ENCODE measurements around the gene CWC25. TPM values are rescaled to one million over a fixed set of nuclear protein-coding genes. Genes with fewer than 3 reads are reported as not detected.
A peak's percentile ranks its signal among the peaks of the same experiment; 100 is the strongest.

CWC25 gene
- total and polyA plus RNA-seq, 2 of the 13 experiments (the other 11 are each of a cell fraction or from before 2014, with no cell fraction given), result 15.6 to 22.7 TPM

DNA sequence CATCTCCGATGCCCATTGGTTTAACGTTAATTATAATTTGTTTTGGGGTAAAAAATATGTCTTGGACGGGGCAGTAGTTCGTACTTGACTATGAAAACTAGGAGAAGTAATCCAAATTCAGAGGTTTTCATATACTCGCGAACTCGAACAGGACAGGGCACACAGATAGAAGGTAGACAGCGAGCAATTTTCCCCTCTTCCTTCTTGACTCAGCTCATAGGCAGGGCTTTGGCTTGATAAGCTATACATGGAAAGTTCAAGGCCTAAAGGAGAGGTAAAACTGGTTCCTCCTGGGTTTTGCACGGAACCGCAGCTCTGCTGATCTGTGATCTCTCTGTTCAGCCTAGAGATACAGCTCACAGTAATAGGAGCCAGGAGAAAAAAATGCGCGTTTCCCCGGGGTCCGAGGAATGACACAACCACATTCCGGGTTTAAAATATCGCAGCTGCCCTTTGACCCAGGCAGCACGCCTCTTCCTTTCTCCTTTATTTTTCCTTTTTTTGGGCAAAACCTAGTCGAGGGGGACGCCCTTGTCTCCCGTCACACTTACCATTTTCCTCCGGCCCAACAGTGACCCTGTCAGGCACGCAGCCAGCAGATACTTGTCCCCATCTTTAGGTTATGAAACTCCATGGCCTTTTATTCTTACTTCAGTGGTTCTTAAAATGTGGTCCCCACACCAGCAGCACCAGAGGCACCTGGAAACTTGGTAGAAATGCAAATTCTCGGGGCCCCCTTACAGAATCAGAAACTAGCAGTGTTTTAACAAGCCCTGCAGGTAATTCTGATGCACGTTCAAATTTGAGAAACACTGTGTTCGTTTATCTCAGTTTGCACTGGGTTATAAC, 43.1 kb upstream of the CWC25 start (continued):
- TF ChIP-seq, protein P1, sequence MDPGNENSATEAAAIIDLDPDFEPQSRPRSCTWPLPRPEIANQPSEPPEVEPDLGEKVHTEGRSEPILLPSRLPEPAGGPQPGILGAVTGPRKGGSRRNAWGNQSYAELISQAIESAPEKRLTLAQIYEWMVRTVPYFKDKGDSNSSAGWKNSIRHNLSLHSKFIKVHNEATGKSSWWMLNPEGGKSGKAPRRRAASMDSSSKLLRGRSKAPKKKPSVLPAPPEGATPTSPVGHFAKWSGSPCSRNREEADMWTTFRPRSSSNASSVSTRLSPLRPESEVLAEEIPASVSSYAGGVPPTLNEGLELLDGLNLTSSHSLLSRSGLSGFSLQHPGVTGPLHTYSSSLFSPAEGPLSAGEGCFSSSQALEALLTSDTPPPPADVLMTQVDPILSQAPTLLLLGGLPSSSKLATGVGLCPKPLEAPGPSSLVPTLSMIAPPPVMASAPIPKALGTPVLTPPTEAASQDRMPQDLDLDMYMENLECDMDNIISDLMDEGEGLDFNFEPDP (CRISPR knock-in tag; conservative IDR thresholded peaks at IDR 0.05), result no peak
- TF ChIP-seq, protein P2, sequence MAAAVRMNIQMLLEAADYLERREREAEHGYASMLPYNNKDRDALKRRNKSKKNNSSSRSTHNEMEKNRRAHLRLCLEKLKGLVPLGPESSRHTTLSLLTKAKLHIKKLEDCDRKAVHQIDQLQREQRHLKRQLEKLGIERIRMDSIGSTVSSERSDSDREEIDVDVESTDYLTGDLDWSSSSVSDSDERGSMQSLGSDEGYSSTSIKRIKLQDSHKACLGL (CRISPR knock-in tag; IDR thresholded peaks at IDR 0.05), result no peak
- no peak for TF ChIP-seq ZNF644 (CRISPR knock-in tag; IDR thresholded peaks at IDR 0.05; ENCODE audit: low read depth)
- TF ChIP-seq FLYWCH1 (CRISPR knock-in tag; IDR thresholded peaks at IDR 0.05), result no peak
- TF ChIP-seq ZNF691 (CRISPR knock-in tag; IDR thresholded peaks at IDR 0.05; ENCODE audit: borderline replicate concordance, low read depth), result no peak
- TF ChIP-seq PRPF4 (IDR thresholded peaks at IDR 0.05; ENCODE audit: low read depth, low read length, poor library complexity, severe bottlenecking), result no peak
- TF ChIP-seq SP2 (CRISPR knock-in tag; IDR thresholded peaks at IDR 0.05), result no peak
- TF ChIP-seq NBN (conservative IDR thresholded peaks at IDR 0.05), result no peak
- peak; percentile 61; the same call in 1 of the 2 replicates for TF ChIP-seq HNF4G (IDR thresholded peaks at IDR 0.05; ENCODE audit: borderline replicate concordance, low read depth, low read length)
- TF ChIP-seq HNF4G (CRISPR knock-in tag; IDR thresholded peaks at IDR 0.05; ENCODE audit: borderline replicate concordance, low read depth), result 0 out of 2 replicates have a peak, but pooled peaks have one; percentile 17
- no peak for TF ChIP-seq ZNF629 (CRISPR knock-in tag; conservative IDR thresholded peaks at IDR 0.05)
- TF ChIP-seq BORCS8-MEF2B (CRISPR knock-in tag; IDR thresholded peaks at IDR 0.05), result no peak
- TF ChIP-seq, protein P3, sequence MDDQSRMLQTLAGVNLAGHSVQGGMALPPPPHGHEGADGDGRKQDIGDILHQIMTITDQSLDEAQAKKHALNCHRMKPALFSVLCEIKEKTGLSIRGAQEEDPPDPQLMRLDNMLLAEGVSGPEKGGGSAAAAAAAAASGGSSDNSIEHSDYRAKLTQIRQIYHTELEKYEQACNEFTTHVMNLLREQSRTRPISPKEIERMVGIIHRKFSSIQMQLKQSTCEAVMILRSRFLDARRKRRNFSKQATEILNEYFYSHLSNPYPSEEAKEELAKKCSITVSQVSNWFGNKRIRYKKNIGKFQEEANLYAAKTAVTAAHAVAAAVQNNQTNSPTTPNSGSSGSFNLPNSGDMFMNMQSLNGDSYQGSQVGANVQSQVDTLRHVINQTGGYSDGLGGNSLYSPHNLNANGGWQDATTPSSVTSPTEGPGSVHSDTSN (CRISPR knock-in tag; IDR thresholded peaks at IDR 0.05; ENCODE audit: borderline replicate concordance), result no peak
- no peak for TF ChIP-seq MED8 (CRISPR knock-in tag; IDR thresholded peaks at IDR 0.05; ENCODE audit: insufficient replicate concordance)
- no peak for TF ChIP-seq ATF5 (CRISPR knock-in tag; IDR thresholded peaks at IDR 0.05; ENCODE audit: low read depth)
- TF ChIP-seq ZNF768 (CRISPR knock-in tag; IDR thresholded peaks at IDR 0.05), result peak; percentile 56; the same call in 1 of the 2 replicates
- no peak for TF ChIP-seq PTBP1 (IDR thresholded peaks at IDR 0.05; ENCODE audit: low read depth, low read length, poor library complexity, severe bottlenecking)
- TF ChIP-seq, protein P4, sequence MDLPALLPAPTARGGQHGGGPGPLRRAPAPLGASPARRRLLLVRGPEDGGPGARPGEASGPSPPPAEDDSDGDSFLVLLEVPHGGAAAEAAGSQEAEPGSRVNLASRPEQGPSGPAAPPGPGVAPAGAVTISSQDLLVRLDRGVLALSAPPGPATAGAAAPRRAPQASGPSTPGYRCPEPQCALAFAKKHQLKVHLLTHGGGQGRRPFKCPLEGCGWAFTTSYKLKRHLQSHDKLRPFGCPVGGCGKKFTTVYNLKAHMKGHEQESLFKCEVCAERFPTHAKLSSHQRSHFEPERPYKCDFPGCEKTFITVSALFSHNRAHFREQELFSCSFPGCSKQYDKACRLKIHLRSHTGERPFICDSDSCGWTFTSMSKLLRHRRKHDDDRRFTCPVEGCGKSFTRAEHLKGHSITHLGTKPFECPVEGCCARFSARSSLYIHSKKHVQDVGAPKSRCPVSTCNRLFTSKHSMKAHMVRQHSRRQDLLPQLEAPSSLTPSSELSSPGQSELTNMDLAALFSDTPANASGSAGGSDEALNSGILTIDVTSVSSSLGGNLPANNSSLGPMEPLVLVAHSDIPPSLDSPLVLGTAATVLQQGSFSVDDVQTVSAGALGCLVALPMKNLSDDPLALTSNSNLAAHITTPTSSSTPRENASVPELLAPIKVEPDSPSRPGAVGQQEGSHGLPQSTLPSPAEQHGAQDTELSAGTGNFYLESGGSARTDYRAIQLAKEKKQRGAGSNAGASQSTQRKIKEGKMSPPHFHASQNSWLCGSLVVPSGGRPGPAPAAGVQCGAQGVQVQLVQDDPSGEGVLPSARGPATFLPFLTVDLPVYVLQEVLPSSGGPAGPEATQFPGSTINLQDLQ (CRISPR knock-in tag; IDR thresholded peaks at IDR 0.05), result no peak
- TF ChIP-seq SRF (IDR thresholded peaks at IDR 0.05; ENCODE audit: low read depth, low read length), result peak; percentile 57; the same call in 1 of the 2 replicates
- no peak for TF ChIP-seq RBAK (CRISPR knock-in tag; IDR thresholded peaks at IDR 0.05)

All from HepG2 (cell line).